Activated T-helper 1 cell treated with anti-CD3 and anti-CD28 coated beads, Interleukin-2, amount 50 U/mL, for 16 hours (primary cell): ENCODE results near the gene PCSK7.
"Not testable (repeated sequence)": the region's sequence is repeated elsewhere in the genome, so short reads cannot be mapped to it uniquely, and the experiment has no call there.

Experiments
- DNase-seq, 2 donors: peaks; one replicate each; pipeline ENCODE4 v3.0.0-alpha.2; 2020; ENCODE audit warnings: low read depth in 1 of 2, low spot score in 1 of 2

The PCSK7 gene

GRCh38 chr11:117186431-117186761 is 45.5 kb downstream of the PCSK7 start:
- no peak for DNase-seq

DNA sequence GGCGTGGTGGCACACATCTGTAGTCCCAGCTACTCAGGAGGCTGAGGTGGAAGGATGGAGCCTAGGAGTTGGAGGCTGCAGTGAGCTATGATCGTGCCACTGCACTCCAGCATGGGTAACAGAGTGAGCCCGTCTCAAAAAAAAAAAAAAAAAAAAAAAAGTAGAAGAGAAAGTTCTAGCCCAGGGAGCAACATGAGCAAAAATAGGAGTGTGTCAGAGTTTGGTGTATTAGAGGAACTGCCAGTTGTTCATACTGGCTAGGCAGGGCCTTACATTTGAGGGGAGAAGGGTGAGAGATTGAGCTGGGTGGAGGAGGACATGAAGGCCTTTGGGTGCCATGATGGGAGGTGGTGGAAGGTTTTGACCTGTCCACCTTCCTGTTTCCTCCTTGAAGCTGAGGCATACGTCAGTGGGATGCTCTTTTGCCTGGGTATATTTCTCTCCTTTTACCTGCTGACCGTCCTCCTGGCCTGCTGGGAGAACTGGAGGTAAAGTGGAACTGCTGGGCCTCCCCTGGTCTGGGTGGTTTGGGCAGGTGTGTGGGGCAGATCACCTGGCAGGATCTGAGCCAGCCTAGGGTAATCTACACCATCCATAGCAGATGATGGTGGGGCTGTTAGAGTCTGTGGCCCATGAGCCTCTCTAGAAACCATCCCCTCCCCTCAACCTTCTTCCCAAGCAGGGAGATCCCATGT is 46.0 kb downstream of the PCSK7 start:
- no peak for DNase-seq

GRCh38 chr11:117183724-117184349 is 48.0 kb downstream of the PCSK7 start:
- DNase-seq, result no peak

- DNase-seq, result not testable (repeated sequence)
These were observed 48.7 kb downstream of the PCSK7 start for GRCh38 chr11:117183178-117183577.

GRCh38 chr11:117182551-117182935 is 49.3 kb downstream of the PCSK7 start:
- no peak for DNase-seq

GRCh38 chr11:117181586-117182550 is 50.0 kb downstream of the PCSK7 start:
- DNase-seq, result no peak

DNA sequence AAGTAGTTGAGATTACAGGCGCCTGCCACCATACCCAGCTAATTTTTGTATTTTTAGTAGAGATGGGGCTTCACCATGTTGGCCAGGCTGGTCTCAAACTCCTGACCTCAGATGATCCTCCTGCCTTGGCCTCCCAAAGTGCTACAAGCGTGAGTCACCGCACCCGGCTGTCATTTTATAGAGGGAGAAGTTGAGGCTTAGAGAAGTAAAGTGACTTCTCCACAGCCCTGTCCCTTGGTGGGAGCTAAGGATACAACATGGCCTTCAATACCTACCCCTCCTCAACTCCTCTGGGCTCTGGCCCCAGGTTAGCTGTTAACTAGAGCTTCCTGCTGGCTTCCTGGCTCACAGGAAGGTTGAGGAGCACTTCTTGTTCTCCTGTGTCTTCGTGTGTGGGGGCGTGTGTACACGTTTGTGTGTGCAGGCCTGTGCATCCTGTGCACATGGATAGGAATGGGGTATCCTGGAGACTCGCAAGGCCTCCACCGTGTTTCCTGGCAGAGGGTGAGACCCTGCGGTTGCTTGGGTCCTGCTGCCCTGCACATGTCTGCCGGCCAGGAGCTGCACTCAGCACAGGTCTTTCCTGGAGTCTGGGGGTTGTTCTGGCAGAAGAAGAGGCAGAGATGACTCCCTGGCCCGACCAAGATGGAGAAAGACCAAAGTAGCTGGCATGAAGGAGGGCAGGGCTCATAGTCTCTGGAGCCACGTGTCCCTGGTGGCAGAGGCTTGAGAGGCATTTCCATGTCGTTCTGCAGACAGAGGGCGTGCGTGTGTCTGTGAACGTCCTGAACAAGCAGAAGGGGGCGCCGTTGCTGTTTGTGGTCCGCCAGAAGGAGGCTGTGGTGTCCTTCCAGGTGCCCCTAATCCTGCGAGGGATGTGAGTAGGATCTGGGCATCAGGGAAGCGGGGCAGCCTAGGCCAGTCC is 51.0 kb downstream of the PCSK7 start:
- peak; percentile 17 to 21 for DNase-seq

DNA sequence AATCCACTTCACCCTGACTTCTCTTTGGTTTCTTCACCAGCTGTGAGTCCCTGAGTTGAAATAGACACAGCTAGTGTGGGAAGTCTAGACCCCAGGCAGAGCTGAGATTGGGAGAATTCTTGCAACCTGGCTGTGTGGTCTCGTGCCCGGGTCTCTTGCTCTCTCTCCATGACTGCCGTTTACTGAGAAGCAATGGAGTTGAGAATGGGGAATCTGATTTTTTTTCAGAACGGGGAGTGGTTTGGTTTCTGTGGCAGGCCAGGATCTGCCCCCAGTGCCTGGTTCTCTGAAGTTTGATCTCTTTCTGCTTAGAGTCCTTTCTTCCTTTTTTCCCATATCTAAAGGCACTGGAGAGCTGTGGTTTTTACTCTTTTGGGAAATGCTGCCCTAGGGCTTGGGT is 51.9 kb downstream of the PCSK7 start:
- DNase-seq, result no peak

DNA sequence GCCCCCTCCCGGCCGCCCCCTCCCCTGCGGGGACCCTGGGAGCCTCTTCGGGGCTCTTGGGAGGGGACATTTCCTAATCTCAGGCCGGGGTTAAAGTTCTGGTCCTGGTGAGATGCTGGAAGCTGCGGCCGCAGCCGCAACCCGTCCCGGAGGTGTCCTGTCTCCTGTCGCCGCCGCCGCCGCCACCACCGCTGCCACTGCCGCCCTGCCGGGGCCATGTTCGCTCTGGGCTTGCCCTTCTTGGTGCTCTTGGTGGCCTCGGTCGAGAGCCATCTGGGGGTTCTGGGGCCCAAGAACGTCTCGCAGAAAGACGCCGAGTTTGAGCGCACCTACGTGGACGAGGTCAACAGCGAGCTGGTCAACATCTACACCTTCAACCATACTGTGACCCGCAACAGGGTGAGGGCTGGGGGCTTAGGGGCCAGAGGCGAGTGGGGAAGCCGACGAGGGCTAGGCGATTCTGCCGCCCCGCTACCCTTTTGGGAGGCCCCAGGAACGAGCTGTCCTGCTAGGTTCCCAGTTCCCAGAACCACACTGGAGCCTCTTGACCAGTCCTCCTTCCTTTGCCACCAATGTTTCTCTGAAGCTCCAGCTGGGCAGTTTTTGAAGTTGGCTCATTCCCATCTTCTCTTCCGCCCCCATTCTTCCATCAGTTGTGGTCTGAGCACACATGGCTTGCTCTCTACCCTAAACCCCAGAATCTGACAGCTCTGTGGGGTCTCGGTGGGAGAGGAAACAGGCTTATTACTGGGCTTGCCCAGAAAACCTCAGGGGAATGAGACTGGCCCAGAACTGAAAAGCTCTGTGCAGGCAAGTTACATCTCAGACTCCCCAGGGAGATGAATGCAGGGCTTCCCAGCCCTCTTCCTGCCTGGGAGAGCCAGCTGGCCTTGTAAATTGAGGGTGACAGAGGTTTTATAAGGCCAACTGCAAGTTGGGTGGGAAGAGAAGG is 52.5 kb downstream of the PCSK7 start:
- DNase-seq, result peak in 1 of 2 donors; percentile 32

GRCh38 chr11:117178210-117179034 is 53.5 kb downstream of the PCSK7 start, which contains the start of gene SIDT2:
Gene SIDT2 (plus strand): TSS chr11:117178743. CDS start chr11:117179264, 521 bp downstream.
- DNase-seq, result peak; percentile 75 to 78

DNA sequence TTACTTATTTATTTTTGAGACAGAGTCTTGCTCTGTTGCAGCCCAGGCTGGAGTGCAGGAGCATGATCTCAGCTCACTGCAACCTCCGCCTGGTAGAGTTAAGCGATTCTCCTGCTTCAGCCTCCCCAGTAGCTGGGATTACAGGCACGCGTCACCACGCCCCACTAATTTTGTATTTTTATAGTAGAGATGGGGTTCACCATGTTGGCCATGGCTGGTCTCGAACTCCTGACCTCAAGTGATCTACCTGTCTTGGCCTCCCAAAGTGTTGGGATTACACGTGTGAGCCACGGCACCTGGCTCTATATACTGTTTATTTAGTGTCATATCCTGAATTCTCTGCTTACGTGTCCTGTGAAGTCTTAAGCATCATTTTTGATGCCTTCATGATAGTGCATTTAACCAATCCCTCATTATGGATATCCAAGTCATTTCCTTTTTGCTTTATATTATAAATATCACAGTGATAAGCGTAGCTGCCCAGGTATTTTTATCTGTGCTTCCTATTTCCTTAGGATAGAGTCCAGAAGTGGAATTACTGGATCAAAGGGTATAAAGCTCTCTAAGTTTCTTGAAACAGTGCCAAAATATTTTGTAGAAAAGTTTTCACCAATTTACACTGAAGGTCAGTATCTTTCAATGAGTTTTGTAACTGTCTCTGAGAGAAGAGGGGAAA is 54.2 kb downstream of the PCSK7 start:
- DNase-seq, result no peak

- no peak for DNase-seq
These were observed 55.7 kb downstream of the PCSK7 start for GRCh38 chr11:117176186-117176585.

- no peak for DNase-seq
These were observed 56.1 kb downstream of the PCSK7 start for GRCh38 chr11:117175781-117176180.

GRCh38 chr11:117175104-117175503 is 56.8 kb downstream of the PCSK7 start:
- no peak for DNase-seq

DNA sequence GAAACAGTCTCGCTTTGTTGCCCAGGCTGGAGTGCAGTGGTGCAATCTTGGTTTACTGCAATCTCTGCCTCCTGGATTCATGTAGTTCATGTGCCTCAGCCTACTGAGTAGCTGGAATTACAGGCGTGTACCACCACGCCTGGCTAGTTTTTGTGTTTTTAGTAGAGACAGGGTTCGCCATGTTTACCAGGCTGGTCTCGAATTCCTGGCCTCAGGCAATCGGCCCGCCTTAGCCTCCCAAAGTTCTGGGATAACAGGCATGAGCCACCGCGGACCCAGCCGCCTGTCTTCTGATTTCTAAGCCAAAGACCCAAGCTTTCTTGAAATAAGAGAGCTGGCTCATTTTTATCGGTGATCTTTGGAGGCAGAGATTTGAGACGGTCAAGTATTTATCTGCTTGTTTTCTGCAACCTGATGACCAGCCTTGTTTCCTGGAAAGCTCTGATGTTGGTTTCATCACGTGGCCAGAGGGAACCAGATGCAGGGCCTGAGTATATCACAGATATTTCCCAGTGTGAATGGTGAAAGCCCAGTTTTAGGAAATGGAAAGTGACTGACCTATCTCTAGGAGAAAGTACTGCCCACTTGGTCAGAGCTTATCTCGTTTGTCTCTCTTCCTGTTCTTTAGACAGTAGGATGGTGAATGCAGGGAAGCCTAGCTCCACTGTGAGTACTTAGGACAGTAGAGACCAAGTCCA is 59.0 kb downstream of the PCSK7 start:
- DNase-seq, result no peak

GRCh38 chr11:117171404-117172061 is 60.3 kb downstream of the PCSK7 start:
- DNase-seq, result no peak

DNA sequence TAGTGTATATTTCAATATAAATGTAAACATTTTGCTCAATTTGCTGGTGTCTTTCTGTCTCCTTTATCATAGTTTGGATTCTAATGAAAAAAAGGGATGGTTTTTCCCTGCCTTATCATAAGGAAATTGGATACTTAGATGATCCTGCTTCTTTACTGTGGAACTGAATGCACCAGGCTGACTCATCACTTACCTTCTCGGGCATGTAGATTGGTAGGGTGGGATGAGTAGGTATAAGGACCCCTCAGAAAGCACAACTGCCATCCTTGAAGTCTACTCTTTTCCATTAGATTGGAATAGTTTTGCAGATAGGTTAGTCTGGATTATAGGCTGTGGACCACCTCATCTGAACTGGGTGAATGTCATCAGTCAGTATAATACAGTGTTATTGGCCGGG is 60.9 kb downstream of the PCSK7 start:
- DNase-seq, result no peak
